KMS-11 (cell line): ENCODE measurements around the gene MYL11.

Experiments
- H2AFZ ChIP-seq: fragments of 200-600 bp; sonication (generic); 2 replicates; pipeline ENCODE4 v1.6.1; 2016; ENCODE audit warnings: antibody characterized with exemption, mixed run types, low read depth
- H3K27ac ChIP-seq: fragments of 200-600 bp; sonication (generic); 2 replicates; pipeline ENCODE4 v1.6.1; 2016; ENCODE audit warnings: mild to moderate bottlenecking, mixed run types
- H3K27me3 ChIP-seq: fragments of 200-600 bp; sonication (generic); 2 replicates; pipeline ENCODE4 v1.6.1; 2017; ENCODE audit warnings: mild to moderate bottlenecking, low read depth, mixed run types, moderate library complexity; ENCODE audit not compliant: insufficient read depth
- H3K36me3 ChIP-seq: fragments of 200-600 bp; sonication (generic); 2 replicates; pipeline ENCODE4 v1.6.1; 2017; ENCODE audit warnings: mild to moderate bottlenecking, mixed run types; ENCODE audit not compliant: insufficient read depth
- H3K4me1 ChIP-seq: fragments of 200-600 bp; sonication (generic); 2 replicates; pipeline ENCODE4 v1.6.1; 2016; ENCODE audit warnings: mild to moderate bottlenecking, low read depth, mixed run types; ENCODE audit not compliant: poor library complexity, severe bottlenecking
- H3K4me2 ChIP-seq: fragments of 200-600 bp; sonication (generic); 2 replicates; pipeline ENCODE4 v1.7.0; 2016; ENCODE audit warnings: mild to moderate bottlenecking, mixed run types
- H3K4me3 ChIP-seq: fragments of 200-600 bp; sonication (generic); IDR thresholded peaks from 2 replicates; pipeline ENCODE4 v1.6.1; 2017; ENCODE audit warnings: low read depth, low read length, mixed read lengths; ENCODE audit not compliant: insufficient read depth
- H3K79me2 ChIP-seq: fragments of 200-600 bp; sonication (generic); 2 replicates; pipeline ENCODE4 v1.6.1; 2016; ENCODE audit warnings: low read depth, mixed run types; ENCODE audit not compliant: insufficient read depth
- H3K9ac ChIP-seq: fragments of 200-600 bp; sonication (generic); 2 replicates; pipeline ENCODE4 v1.6.1; 2016; ENCODE audit warnings: mild to moderate bottlenecking, mixed run types
- H4K20me1 ChIP-seq: fragments of 200-600 bp; sonication (generic); 2 replicates; pipeline ENCODE4 v1.6.1; 2016; ENCODE audit warnings: mild to moderate bottlenecking, mixed run types; ENCODE audit not compliant: insufficient read depth
- TF ChIP-seq, protein P1 (sequence below): fragments of 200-600 bp; sonication (generic); conservative IDR thresholded peaks from 2 replicates; pipeline ENCODE4 v1.6.1; 2017; ENCODE audit warnings: low read depth, mild to moderate bottlenecking, antibody characterized with exemption, low read length, moderate library complexity, mixed read lengths

The MYL11 gene

DNA sequence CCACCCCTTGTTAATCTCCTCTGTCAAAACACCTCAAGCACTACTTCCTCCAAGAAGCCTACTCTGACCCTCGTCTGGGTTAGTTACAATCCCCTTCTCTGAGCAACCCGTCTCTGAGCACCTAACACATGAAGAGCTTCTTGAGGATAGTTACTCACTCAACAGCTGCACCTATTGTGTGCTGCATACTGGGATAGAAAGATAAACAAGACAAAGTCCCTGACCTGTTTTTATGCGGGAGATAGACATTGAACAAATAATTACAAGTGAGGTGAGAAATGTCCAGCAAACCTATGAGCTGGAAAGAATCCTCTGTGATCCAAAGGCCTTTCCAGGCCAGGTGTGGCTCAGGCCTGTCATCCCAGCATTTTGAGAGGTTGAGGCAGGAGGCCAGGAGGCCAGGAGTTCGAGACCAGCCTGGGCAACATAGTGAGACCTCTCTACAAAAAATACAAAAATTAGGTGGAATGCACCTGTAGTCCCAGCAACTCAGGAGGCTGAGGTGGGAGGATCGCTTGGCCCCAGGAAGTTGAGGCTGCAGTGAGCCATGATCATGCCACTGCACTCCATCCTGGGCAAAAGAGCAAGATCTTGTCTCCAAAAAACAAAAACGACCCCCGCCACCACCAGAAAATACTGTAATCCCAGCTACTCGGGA is 27.3 kb downstream of the MYL11 start:
- peaks cover 3% of the 10 kb centered on the region; the same call in 1 of the 2 replicates for H3K79me2 ChIP-seq
- no peak overlapping the region for H3K4me3 ChIP-seq
- H3K4me2 ChIP-seq, result no peak overlapping the region
- no peaks in the 10 kb centered on the region for H4K20me1 ChIP-seq
- TF ChIP-seq, protein P1, sequence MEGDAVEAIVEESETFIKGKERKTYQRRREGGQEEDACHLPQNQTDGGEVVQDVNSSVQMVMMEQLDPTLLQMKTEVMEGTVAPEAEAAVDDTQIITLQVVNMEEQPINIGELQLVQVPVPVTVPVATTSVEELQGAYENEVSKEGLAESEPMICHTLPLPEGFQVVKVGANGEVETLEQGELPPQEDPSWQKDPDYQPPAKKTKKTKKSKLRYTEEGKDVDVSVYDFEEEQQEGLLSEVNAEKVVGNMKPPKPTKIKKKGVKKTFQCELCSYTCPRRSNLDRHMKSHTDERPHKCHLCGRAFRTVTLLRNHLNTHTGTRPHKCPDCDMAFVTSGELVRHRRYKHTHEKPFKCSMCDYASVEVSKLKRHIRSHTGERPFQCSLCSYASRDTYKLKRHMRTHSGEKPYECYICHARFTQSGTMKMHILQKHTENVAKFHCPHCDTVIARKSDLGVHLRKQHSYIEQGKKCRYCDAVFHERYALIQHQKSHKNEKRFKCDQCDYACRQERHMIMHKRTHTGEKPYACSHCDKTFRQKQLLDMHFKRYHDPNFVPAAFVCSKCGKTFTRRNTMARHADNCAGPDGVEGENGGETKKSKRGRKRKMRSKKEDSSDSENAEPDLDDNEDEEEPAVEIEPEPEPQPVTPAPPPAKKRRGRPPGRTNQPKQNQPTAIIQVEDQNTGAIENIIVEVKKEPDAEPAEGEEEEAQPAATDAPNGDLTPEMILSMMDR, result no peak
- no peak overlapping the region for H3K27ac ChIP-seq
- H3K9ac ChIP-seq, result no peak overlapping the region
- no peaks in the 10 kb centered on the region for H3K27me3 ChIP-seq
- 0 out of 2 replicates have a peak, but pooled peaks cover 3% of the 10 kb centered on the region for H3K36me3 ChIP-seq
- no peak overlapping the region for H2AFZ ChIP-seq
- H3K4me1 ChIP-seq, result peaks cover 7% of the 10 kb centered on the region

DNA sequence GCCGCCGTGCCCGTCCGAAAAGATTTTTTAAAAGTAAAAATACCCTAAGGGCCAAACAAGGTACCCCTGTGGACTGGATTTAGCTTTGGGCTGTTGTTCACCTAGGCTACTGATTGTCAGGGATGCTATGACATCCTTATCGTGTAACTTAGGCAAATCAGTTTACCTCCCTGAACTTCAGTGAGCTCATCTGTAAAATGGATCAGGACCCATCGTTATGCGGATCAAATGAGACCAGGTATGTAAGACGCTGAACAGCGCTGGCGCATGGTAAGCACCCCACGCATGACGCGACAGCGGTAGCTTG is 32.1 kb downstream of the MYL11 start:
- TF ChIP-seq, protein P1, result no peak
- Histone ChIP-seq H2AFZ (peak overlapping the region; percentile 86), H4K20me1 (no peaks in the 10 kb centered on the region), H3K36me3 (no peaks in the 10 kb centered on the region), H3K4me2 (peak overlapping the region; percentile 86), H3K79me2 (0 out of 2 replicates have a peak, but pooled peaks cover 4% of the 10 kb centered on the region), H3K27ac (peak overlapping the region; percentile 71), H3K9ac (peak overlapping the region; percentile 89), H3K4me1 (peaks cover 24% of the 10 kb centered on the region), H3K27me3 (no peaks in the 10 kb centered on the region), H3K4me3 (peak overlapping the region; percentile 24)

DNA sequence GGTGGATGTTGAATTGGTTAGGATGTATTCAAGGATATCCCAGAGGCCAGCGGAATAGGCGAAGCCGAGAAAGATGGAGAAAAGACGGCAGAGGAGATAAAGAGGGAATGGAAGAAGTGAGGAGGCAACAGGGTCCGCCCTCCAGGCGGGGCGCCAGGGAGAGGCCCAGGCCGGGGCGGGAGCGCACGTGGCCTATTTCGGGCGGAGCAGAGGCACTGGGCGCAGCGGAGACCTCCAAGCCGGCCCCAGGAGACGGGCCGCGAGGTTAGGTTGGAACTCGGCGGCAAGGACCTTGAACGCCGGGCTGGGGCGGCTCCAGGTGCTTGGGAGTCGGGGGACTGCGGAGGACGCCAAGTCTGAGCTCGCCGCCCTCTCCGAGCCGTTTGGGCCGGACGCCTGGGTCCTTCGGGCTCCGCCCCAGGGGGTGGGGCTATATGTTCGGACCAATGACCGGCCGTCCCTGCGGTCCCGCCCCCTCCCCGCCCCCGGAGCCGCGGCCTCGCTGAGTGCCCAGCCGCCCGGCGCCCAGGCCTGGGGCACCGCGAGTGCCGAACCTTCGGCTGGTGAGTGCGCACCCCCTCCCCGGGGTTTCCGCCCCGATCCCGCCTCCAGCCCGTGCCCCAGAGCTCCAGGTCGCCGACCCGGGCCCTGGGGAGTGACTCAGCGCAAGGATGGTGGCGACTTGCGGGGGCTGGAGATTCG is 32.7 kb downstream of the MYL11 start, which contains the start of gene ZNF771:
Gene ZNF771, plus strand, starts transcription at position 505 of the 702 bp plus-strand sequence. CDS start 448 bp downstream, outside the sequence.
- Histone ChIP-seq H3K4me2 (peak within 1 kb of the TSS; percentile 86), H3K4me1 (peaks cover 29% of the 10 kb centered on the region)

DNA sequence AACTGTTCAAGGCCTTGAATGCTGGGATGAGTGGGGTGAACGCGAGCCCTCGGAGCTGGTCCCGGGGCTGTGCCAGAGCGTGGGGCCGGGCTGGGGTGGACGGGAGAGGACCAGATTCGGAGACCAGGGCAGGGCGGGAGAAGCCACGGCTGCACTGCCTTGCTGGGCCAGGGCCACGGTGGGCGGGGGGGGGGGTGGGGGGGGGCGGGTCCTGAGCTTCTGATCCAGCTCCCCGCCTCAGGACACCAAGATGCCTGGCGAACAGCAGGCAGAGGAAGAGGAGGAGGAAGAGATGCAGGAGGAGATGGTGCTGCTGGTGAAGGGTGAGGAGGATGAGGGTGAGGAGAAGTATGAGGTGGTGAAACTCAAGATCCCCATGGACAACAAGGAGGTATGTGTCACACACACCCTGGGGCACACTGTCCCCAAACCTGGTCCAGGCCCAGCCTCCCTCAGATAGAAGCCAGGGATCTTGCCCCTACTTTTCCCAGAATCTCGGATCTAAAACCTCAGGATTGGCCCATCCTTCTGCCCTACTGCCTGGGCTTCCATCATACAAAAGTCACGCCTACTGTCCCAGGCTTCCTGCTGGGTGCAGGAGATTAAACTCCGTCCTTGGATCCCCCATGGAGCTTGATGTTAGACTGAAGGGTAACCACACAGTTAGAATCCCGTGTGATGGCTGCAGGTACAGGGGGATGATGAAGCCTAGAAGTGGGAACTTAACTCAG is 33.4 kb downstream of the MYL11 start:
- peak overlapping the region; percentile 86 for H3K4me2 ChIP-seq
- 0 out of 2 replicates have a peak, but pooled peaks cover 8% of the 10 kb centered on the region for H3K79me2 ChIP-seq
- TF ChIP-seq, protein P1, result no peak
- H3K36me3 ChIP-seq, result no peaks in the 10 kb centered on the region
- peak overlapping the region; percentile 89 for H3K9ac ChIP-seq
- H3K27me3 ChIP-seq, result no peaks in the 10 kb centered on the region
- peak overlapping the region; percentile 86 for H2AFZ ChIP-seq
- H3K27ac ChIP-seq, result peak overlapping the region; percentile 71
- H3K4me1 ChIP-seq, result peaks cover 36% of the 10 kb centered on the region
- H4K20me1 ChIP-seq, result no peaks in the 10 kb centered on the region
- H3K4me3 ChIP-seq, result peak overlapping the region; percentile 56

More for the DNA sequence above, 32.7 kb downstream of the MYL11 start, which contains the start of gene ZNF771:
- no peaks in the 10 kb centered on the region for H4K20me1 ChIP-seq
- 0 out of 2 replicates have a peak, but pooled peaks cover 4% of the 10 kb centered on the region for H3K79me2 ChIP-seq
- no peaks in the 10 kb centered on the region for H3K27me3 ChIP-seq
- TF ChIP-seq, protein P1, result no peak
- peak within 1 kb of the TSS; percentile 71 for H3K27ac ChIP-seq
- no peaks in the 10 kb centered on the region for H3K36me3 ChIP-seq
- peak within 1 kb of the TSS; percentile 86 for H2AFZ ChIP-seq
- peak within 1 kb of the TSS; percentile 89 for H3K9ac ChIP-seq
- peak within 1 kb of the TSS; percentile 56 for H3K4me3 ChIP-seq
